NB4 (cell line): ENCODE data around the gene KCNH6.
A peak's percentile ranks its signal among the peaks of the same experiment; 100 is the strongest.

Experiments
- DNase-seq: peaks from one replicate; pipeline ENCODE4 v3.0.0; 2010; ENCODE audit warnings: low read depth
- H3K4me3 ChIP-seq: one replicate; pipeline ENCODE4 v1.5.1; 2011; ENCODE audit warnings: mild to moderate bottlenecking, low read depth, low read length, moderate library complexity
- CTCF ChIP-seq: IDR thresholded peaks from one replicate; pipeline ENCODE4 v1.5.1; 2012; ENCODE audit warnings: low read depth, low read length
- MAX ChIP-seq: IDR thresholded peaks from 2 replicates; pipeline ENCODE4 v1.6.1; 2011; ENCODE audit warnings: low read depth, low read length
- MYC ChIP-seq: IDR thresholded peaks from 2 replicates; pipeline ENCODE4 v1.6.1; 2011; ENCODE audit warnings: low read depth, low read length
- POLR2A ChIP-seq: IDR thresholded peaks from 2 replicates; pipeline ENCODE4 v1.6.1; 2011; ENCODE audit warnings: mild to moderate bottlenecking; ENCODE audit not compliant: insufficient read length; ENCODE audit errors: extremely low read depth

KCNH6 gene

GRCh38 chr17:63476459-63476853 lies 46.7 kb upstream of the KCNH6 start:
- no peak overlapping the region for H3K4me3 ChIP-seq
- TF ChIP-seq CTCF (no peak), MYC (no peak), POLR2A (no peak), MAX (no peak)
- DNase-seq: no peak

- peak; percentile 70 for DNase-seq
- TF ChIP-seq CTCF (no peak), POLR2A (no peak), MAX (peak; percentile 33), MYC (no peak; the same call in 1 of the 2 replicates)
- H3K4me3 ChIP-seq: peak within 1 kb of the TSS; percentile 21
Measured at GRCh38 chr17:63476854-63477479, 46.2 kb upstream of the KCNH6 start, which contains the start of gene ACE. ACE (plus strand) TSS chr17:63477061; CDS start chr17:63477095, 34 bp downstream.

- H3K4me3 ChIP-seq: peak overlapping the region; percentile 21
Measured at GRCh38 chr17:63477480-63478440, 45.4 kb upstream of the KCNH6 start.

GRCh38 chr17:63478814-63479494 lies 44.2 kb upstream of the KCNH6 start:
- H3K4me3 ChIP-seq: no peak overlapping the region
- DNase-seq: peak; percentile 85
- no peak for TF ChIP-seq POLR2A
- TF ChIP-seq CTCF: peak; percentile 86

More at GRCh38 chr17:63477480-63478440, 45.4 kb upstream of the KCNH6 start:
- no peak for TF ChIP-seq CTCF
- TF ChIP-seq POLR2A: no peak
- TF ChIP-seq MAX: no peak
- no peak for TF ChIP-seq MYC
- peak; percentile 62 for DNase-seq

GRCh38 chr17:63479495-63480184 lies 43.5 kb upstream of the KCNH6 start:
- TF ChIP-seq MYC: no peak
- TF ChIP-seq POLR2A: no peak
- TF ChIP-seq MAX: no peak
- no peak for TF ChIP-seq CTCF
- DNase-seq: no peak
- H3K4me3 ChIP-seq: no peak overlapping the region
